ENCODE measurements around the gene CDK11B. TPM values are rescaled to one million over a fixed set of nuclear protein-coding genes. Genes with fewer than 3 reads are reported as not detected.

CDK11B gene
- total RNA-seq, 1 donor from 2014 or later: 12.2 TPM

DNA sequence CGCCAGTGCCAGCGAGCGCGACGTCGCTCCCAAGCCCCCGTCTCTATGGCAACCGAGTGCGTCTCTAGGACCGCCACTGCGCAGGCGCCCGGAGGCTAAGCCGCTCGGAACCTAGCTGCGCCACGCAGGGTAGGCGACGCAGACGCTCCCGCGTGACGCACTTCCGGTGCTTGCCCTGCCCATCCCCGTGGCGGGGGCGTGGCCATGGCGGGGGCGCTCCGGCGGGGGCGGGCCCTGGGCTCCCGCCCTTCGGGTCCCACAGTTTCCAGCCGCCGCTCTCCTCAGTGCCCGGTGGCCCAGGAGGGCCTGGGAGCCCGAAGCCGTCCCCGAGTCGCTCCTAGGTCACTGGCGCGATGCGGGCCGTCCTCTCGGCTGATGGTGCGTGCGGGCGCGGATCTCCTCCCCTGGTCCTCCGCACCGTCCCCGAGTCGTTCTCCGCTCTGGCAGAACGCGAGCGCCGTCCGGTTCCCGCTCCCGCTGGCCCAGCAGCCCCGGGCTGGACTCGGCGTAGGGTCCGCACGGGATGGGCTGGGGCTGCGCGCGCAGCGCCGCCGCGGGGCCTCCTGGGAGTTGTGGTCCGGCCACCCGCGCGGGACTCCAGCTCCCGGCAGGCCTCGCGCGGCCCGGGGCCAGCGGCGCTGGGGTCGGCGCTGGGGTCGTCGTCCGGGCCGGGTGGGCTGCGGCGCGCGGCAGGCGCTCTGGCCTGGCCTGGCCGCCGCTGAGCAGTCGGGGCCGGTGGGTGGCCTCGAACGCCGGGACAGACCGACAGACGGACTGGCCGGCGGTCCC lies 43.4 kb downstream of the CDK11B start, which contains the start of gene MIB2:
TSS of gene MIB2 (plus strand) at position 245 of the 789 bp plus-strand sequence. CDS start 7,953 bp downstream, outside the sequence.
- peak; percentile 98 for DNase-seq

DNA sequence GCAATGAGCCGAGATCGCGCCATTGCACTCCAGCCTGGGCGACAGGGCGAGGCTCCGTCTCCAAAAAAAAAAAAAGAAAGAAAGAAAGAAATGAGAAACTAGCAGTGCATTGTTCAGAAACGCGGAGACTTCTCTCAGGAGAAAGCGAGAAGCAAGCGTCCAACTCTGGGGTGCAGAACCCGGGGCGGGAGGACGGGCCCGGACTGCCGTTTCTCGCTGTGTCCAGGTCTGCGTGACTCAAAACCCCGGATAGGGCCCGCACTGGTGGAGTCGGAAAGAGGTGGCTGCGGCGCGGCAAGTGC lies 43.9 kb downstream of the CDK11B start:
- no peak for DNase-seq

DNA sequence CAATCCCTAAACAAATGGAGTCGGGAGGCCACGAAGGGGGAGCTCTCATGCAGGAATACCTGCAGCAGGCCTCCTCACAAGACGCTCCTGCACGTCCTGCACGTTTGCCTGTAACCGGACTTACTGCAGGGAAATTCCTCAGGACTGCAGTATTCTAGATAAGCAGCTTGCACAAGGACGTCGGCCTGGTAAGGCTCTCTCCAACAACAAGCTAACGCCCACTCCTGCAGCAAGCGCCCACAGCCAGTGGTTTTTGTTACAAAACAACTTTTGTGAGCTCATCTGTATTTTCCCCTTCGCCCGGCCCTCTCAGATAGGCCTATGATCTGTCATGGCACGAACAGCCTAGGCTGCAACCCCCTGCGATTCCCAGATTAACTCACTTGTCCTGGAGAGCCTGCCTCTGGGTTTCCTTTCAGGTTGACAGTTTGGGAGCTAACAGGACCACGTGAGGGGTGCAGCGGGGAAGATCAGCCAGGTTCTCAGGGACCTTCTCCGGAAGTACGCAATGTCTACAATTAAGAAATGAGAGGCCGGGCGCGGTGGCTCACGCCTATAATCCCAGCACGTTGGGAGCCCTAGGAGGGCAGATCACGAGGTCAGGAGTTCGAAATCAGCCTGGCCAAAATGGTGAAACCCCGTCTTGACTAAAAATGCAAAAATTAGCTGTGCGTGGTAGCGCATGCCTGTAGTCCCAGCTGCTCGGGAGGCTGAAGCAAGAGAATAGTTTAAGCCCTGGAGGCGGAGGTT lies 44.4 kb downstream of the CDK11B start:
- DNase-seq: peak; percentile 48

DNA sequence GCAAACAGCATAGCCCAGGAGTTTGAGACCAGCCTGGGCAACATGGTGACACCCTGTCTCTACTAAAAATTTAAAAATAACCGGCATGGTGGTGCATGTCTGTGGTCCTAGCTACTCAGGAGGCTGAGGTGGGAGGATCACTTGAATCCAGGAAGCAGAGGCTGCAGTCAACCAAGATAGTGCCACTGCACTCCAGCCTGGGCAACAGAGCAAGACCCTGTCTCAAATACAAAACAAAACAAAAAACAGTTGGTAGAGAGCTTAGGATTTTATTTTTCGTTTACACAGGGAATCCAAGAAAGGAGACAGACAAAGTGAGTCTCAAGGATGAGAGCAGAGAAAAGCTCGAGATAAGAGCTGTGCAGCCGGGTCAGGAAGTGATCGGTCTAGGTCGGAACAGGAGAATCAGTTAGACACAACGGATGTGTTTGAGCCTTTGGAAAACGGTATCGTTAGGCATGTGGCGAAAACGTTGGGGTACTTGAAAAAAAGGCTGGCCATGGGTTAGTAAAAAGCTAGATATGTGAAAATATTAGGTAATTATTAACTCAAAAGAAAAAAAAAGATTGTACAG lies 45.2 kb downstream of the CDK11B start:
- no peak for DNase-seq

DNA sequence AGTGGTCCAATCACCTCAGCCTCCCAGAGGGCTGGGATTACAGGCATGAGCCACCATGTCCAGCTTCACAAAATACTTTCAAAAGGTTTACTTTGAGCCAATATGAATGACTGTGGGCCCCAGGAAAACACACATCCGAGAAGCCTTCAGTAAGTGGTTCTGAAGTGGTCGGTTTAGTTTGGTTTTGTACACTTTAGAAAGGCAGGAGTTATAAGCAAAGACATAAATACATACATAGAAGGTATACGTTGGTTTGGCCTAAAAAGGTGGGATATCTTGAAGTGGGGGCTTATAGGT lies 46.8 kb downstream of the CDK11B start:
- DNase-seq: no peak

DNA sequence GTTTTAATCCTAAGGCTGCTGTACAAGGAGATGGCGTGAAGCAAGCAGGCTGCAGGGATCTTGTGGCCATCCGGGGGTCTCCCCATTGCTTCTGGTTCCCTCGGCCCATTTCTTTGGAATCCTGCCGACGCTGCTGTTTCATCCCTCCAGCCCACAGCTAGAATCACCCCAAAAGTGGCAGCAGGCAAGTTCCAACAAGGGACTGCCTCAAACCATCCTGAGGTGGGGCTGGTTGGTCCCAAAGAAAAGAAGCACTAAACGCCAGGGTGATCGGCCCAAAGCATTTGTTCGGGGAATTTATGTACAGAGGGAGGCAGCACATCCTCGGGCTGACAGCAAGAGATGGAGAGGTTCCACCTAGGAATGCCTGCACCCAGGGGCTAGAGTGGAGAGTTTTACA lies 48.0 kb downstream of the CDK11B start:
- DNase-seq: no peak

DNA sequence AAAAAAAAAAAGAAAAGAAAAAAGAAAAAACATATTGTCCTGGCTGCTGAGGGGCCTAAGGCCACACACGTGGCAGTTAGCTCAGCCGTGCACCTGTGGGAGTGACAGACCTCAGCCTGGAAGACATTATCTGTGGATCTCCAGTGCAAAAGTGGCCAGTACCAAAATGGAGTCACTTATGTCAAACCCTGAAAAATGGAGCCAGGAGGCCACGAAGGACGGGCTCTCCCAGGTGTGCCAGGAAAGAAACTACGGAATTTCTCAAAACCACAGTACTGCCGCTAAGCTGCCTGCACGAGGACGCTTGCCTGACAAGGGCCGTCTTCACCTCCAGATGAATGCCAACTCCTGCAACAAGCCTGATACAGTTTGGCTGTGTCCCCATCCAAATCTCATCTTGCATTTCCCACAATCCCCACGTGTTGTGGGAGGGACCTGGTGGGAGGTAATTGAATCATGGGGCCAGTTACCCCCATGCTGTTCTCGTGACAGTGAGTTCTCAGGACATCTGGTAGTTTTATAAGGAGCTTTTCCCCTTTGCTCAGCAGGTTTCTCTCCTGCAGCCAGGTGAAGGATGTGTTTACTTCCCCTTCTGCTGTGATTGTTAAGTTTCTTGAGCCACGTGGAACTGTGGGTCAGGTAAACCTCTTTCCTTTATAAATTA lies 48.9 kb downstream of the CDK11B start:
- DNase-seq: no peak

DNA sequence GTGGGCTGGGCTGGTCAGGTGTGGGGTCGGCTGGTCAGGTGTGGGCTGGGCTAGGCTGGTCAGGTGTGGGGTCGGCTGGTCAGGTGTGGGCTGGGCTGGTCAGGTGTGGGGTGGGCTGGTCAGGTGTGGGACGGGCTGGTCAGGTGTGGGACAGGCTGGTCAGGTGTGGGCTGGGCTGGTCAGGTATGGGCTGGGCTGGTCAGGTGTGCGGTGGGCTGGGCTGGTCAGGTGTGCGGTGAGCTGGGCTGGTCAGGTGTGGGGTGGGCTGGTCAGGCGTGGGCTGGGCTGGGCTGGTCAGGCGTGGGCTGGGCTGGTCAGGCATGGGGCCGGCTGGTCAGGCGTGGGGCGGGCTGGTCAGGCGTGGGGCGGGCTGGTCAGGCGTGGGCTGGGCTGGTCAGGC lies 52.6 kb downstream of the CDK11B start:
- no peak for DNase-seq

DNA sequence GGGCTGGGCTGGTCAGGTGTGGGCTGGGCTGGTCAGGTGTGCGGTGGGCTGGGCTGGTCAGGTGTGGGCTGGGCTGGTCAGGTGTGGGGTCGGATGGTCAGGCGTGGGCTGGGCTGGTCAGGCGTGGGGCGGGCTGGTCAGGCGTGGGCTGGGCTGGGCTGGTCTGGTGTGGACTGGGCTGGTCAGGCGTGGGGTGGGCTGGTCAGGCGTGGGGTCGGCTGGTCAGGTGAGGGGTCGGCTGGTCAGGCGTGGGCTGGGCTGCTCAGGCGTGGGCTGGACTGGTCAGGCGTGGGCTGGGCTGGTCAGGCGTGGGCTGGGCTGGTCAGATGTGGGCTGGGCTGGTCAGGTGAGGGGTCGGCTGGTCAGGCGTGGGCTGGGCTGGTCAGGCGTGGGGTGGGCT lies 53.1 kb downstream of the CDK11B start:
- DNase-seq: no peak

DNA sequence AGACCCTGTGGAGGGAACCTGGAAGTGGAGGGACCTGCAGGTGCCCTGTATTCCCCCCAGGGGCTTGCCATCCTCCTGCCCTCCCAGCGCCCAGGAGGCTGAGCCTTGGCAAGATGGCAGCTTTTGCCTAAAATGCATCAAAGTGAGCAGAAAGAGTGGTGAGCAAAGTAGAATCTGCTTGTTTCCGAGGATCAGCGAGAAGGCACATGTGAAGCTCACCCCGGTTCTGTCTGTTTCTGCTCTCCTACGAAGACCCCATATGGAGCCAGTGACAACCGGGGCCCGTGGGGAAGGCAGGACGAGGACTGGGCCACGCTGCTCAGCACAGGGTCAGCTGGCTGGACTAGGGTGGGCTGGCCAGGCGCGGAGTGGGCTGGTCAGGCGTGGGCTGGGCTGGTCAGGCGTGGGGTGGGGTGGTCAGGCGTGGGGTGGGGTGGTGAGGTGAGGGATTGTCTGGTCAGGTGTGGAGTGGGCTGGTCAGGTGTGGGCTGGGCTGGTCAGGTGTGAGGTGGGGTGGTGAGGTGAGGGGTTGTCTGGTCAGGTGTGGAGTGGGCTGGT lies 53.7 kb downstream of the CDK11B start:
- DNase-seq: no peak

DNA sequence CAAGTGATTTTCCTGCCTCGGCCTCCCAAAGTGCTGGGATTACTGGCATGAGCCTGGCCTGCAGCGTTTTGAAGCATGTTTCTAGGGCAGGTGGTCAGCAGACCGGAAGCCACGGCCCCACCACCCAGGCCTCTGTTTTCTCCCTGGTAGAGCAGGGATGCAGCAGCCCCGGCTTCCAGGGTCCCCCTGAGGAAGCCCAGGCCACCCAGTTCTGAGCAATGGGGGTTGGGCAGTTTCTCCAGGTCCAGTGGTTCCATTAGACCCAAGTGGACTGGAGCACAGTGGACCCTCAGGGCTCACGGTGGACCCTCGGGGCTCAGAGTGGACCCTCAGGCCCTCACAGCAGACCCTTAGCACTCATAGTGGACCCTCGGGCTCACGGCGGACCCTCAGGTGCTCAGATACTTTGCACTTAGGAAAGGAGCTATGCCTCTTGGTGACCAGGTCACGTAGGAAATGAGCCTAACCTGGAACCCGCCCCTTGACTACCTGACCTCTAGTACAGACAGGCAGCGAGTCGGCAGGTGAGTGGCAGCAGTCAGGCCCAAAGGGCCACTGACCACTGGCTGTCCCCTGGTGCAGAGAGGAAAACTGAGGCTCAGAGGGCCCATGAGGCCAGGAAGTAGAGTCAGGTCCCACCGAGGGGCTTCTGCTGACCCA lies 54.3 kb downstream of the CDK11B start:
- DNase-seq: no peak

DNA sequence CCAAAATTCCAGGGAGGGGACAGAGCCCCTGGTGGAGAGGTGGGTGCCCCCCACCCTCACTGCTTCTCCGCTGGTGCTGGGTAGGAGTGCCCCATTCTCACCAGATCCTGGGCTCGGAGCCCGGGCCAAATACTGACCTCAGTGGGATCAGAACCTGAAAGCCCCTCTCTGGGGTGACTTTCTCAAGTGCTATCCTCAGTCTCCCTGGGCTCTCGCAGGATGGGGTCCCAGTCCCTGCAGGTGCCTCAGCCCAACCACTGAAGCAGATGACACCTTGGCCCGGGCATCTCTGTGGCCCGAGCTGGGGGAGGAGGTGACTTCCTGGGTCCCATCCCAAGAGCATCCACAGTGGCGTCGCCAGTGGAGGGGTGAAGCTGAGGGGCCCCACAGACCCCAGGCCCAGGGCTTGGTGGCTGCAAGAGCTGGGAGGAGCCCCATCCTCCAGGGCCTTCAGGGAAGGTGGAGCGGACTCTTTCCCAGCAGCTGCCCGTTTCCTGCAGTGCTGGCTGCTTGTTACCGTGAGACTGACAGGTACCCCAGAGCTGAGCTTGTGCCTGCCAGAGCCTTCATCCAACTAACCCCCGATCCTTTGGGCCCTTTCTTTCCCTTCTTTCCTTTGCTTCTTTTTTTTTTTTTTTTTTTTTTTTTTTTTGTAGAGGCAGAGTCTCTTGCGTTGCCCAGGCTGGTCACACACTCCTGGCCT lies 55.0 kb downstream of the CDK11B start:
- DNase-seq: no peak

DNA sequence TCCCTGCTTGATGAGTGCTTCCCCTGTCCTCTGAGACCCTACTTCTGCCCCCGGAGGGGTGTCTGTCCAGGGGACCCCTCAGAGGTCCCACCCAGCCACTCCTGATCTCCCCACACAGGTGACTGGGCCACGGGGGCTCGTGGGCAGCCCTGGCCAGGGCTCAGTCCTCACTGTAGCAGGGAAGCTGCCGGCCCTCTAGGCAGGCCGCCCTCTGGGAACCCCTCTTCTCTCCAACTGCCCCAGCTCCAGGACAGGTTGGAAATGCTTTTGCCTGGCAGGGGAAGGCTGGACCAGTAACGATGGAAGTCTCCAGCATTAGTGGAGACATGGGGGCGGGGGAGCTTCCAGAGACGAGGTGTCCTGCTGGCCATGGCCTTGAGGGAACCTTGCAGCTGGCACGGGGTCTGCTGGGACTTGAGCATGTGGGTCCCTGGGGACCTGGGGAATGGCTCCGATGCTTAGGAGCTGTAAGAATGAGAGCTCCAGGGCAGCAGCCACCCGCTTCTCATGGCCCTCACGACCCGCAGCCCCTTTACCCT lies 55.8 kb downstream of the CDK11B start:
- DNase-seq: no peak

DNA sequence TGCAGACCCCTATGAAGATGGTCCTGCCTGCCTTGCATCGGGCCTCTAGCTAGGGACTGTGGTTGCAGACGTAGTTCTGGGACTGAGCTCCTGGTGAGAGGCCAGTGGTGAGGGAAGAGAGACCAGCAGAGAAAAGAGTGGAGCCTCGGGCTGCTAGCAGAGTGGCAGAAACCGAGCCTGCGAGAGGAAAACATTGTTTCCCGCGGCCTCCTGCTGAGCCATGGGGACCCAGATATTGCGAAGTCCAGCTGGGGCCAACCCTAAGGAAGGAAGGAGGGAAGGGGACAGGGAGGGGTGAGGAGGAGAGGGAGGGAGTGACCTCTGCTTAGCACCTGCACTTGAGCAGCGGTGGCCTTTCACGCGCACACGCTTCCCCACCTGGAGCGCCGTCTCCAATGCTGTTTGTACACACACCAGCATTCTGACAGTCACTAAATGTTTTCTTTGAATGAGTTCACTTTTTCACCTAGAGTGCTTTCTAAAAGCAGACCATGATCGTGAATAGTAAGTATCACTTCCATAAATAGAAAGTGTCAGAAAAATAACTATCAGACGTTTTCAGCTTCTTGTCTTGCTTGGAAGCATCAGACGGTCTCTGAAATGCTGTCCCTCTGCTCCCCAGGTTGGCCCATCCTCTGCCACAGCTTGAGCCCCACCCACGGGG lies 56.4 kb downstream of the CDK11B start:
- no peak for DNase-seq

DNA sequence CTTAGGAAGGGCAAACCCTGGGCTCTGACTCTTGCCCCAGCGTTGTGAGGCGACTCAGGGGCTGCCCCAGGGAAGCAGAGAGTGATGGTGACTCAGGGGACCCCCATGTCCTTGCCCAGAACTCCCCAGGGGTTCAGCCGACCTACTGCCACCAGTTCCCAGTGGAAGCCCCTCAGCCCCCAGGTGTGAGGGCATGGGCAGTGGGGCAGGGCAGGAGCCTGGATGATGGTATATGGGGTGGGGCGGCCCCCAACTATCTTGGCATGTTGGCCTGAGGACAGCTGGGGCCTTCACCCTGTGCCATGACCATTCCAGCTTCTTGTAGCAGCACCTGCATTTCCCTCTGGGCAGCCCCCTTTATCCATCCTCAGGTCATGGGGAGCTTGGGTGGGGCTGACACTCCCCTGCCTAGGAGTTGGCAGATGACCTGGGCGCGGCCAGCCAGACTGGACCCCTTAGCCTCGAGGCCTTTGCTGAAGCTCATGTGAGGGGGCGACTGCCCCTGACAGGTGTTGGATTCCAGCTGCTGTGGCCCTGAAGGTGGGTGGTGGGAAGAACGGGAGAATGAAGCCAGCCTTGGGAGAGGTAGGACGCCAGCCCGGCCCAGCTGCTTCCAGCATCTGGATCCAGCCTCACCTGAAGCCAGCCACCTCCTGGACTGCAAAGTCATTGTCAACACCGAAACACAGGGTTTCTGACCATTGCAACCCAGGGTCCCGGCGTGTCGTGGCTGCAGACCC lies 57.1 kb downstream of the CDK11B start:
- DNase-seq: no peak

DNA sequence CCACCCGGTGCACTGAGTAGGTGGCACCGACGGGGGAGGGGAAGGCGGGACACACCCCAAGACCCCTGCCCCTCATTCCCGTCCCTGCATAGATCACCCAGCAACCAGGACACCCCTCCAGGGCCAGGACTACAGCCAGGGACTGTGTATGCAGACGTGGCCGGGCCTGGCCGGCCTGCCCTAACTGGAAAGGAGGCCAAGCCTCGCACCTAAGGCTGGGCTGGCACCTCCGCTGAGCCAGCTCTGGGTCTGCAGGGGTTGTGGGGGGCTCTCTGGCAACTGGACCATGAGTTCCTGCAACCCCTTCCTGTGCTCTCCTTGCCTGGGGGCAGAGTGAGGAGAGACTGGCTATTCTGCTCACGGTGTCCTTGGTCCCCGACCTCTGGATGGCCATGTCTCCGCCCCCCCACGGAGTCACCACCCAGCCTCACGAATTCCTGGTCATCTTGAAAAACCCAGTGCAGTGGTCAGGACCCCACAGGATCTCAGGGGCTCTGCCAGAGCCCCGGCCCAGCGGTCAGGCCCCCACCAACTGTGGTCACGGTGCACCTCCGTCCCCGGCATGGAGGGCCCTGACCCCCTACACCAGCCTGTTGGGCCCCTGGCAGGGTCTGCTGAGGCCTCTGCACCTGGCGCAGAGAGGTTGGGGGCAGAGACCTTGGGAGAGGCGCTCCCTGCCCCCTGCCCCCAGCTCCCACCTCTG lies 57.8 kb downstream of the CDK11B start:
- no peak for DNase-seq

DNA sequence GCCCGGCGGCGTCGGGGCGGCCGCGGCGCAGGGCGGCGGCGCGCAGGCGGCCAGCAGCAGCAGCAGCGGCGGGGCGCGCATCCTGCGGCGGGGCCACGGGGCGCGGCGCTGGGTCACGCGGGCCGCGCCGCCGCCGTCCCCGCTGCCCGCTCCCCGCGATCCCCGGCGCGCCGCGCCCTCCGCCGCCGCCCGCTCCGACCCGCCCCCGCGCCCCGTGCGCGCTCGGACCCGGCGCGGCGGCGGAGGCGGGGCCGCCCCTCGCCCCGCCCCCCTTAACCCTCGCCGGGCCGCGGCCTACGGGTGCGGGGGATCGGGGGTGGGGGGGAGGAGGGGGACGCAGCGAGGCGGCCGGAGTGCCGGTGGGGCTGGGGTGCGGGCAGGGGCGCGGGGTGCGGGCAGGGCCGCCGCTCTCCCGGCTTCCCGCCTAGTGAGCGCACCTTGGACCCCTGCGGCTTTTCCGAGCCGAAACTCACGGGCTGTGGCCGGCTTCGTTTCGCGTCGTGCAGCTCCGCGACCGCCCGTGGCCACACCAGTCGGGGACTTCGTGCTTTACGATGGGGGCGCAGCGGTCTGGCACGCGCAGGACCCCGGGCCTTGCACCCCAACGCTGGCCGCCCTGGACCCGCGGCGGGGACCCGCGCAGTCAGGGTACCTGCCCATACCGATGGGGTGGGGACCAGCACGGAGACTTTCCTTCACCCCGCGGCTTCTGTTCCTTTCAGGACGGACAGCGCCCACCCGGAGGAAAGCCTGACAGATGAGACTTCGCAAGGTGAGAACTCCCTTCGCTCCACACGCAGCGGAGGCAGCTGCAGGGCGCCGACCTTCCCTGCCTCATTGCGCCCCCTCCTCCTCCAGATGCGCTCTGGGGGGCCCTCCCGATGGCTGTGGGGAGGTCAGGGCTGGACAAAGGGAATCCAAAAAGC lies 58.6 kb downstream of the CDK11B start, which contains the start of gene FNDC10:
TSS of gene FNDC10 (minus strand) at position 201 of the 926 bp plus-strand sequence. CDS start at position 81, 120 bp downstream.
- no peak for DNase-seq

Data from tongue (tissue), 2 donors.